ENCODE results near the gene ALPK3.

Gene ALPK3

GRCh38 chr15:84880007-84880406, 62.9 kb downstream of the ALPK3 start:
- TF ChIP-seq TEAD4 (IDR thresholded peaks at IDR 0.05) (no peak), CREB1 (IDR thresholded peaks at IDR 0.05; ENCODE audit: low read depth) (no peak), TCF12 (IDR thresholded peaks at IDR 0.05; ENCODE audit: low read depth) (no peak), TAF1 (IDR thresholded peaks at IDR 0.05; ENCODE audit: low read depth) (no peak), EGR1 (IDR thresholded peaks at IDR 0.05) (no peak), EP300 (IDR thresholded peaks at IDR 0.05; ENCODE audit: borderline replicate concordance) (no peak), REST (IDR thresholded peaks at IDR 0.05; ENCODE audit: low read depth) (no peak)

- TF ChIP-seq NFIC (IDR thresholded peaks at IDR 0.05) (no peak), RAD21 (IDR thresholded peaks at IDR 0.05; ENCODE audit: low read depth) (no peak), TAF1 (IDR thresholded peaks at IDR 0.05; ENCODE audit: low read depth) (no peak), CREB1 (IDR thresholded peaks at IDR 0.05; ENCODE audit: low read depth) (no peak), REST (IDR thresholded peaks at IDR 0.05; ENCODE audit: low read depth) (no peak)
Measured at GRCh38 chr15:84880822-84881519, 63.8 kb downstream of the ALPK3 start.

GRCh38 chr15:84881520-84881830, 64.3 kb downstream of the ALPK3 start:
- no peak for TF ChIP-seq NFIC (IDR thresholded peaks at IDR 0.05)
- no peak for TF ChIP-seq MAX (IDR thresholded peaks at IDR 0.05)
- TF ChIP-seq FOXM1 (IDR thresholded peaks at IDR 0.05; ENCODE audit: borderline replicate concordance, low read depth) = no peak
- TF ChIP-seq TCF12 (IDR thresholded peaks at IDR 0.05; ENCODE audit: low read depth) = no peak
- TF ChIP-seq YY1 (IDR thresholded peaks at IDR 0.05; ENCODE audit: low read depth) = no peak
- no peak for TF ChIP-seq CREB1 (IDR thresholded peaks at IDR 0.05; ENCODE audit: low read depth)
- TF ChIP-seq CEBPB (IDR thresholded peaks at IDR 0.05) = no peak
- no peak for TF ChIP-seq RAD21 (IDR thresholded peaks at IDR 0.05; ENCODE audit: low read depth)
- TF ChIP-seq TAF1 (IDR thresholded peaks at IDR 0.05; ENCODE audit: low read depth) = no peak
- TF ChIP-seq ZBTB7A (IDR thresholded peaks at IDR 0.05; ENCODE audit: low read depth) = no peak
- no peak for TF ChIP-seq REST (IDR thresholded peaks at IDR 0.05; ENCODE audit: low read depth)
- no peak for TF ChIP-seq USF1 (IDR thresholded peaks at IDR 0.05)
- TF ChIP-seq EP300 (IDR thresholded peaks at IDR 0.05; ENCODE audit: borderline replicate concordance) = no peak
- TF ChIP-seq TEAD4 (IDR thresholded peaks at IDR 0.05) = no peak
- no peak for TF ChIP-seq EGR1 (IDR thresholded peaks at IDR 0.05)

GRCh38 chr15:84883466-84883865, 66.3 kb downstream of the ALPK3 start:
- TF ChIP-seq MAX (IDR thresholded peaks at IDR 0.05) (no peak), TCF12 (IDR thresholded peaks at IDR 0.05; ENCODE audit: low read depth) (no peak), RAD21 (IDR thresholded peaks at IDR 0.05; ENCODE audit: low read depth) (no peak), CREB1 (IDR thresholded peaks at IDR 0.05; ENCODE audit: low read depth) (no peak), ZBTB7A (IDR thresholded peaks at IDR 0.05; ENCODE audit: low read depth) (no peak), EP300 (IDR thresholded peaks at IDR 0.05; ENCODE audit: borderline replicate concordance) (no peak)

GRCh38 chr15:84883916-84884781, 67.0 kb downstream of the ALPK3 start, which contains the start of gene SLC28A1:
TSS of gene SLC28A1 (plus strand) at chr15:84884662. CDS start at chr15:84887761, 3,099 bp downstream.
- TF ChIP-seq CEBPB (IDR thresholded peaks at IDR 0.05) (no peak), CREB1 (IDR thresholded peaks at IDR 0.05; ENCODE audit: low read depth) (no peak), TAF1 (IDR thresholded peaks at IDR 0.05; ENCODE audit: low read depth) (no peak), REST (IDR thresholded peaks at IDR 0.05; ENCODE audit: low read depth) (no peak), USF1 (IDR thresholded peaks at IDR 0.05) (no peak), YY1 (IDR thresholded peaks at IDR 0.05; ENCODE audit: low read depth) (no peak), TCF12 (IDR thresholded peaks at IDR 0.05; ENCODE audit: low read depth) (no peak)

Measured in Ishikawa (cell line).